ENCODE measurements around the gene CNPY2. TPM values are rescaled to one million over a fixed set of nuclear protein-coding genes. Genes with fewer than 3 reads are reported as not detected.

CNPY2 gene
- total RNA-seq, result 76.5 TPM

GRCh38 chr12:56315622-56316473, at the start of gene CNPY2:
Gene CNPY2, minus strand, starts transcription at chr12:56315988. Its CDS starts 771 bp downstream, at chr12:56315217.

DNA sequence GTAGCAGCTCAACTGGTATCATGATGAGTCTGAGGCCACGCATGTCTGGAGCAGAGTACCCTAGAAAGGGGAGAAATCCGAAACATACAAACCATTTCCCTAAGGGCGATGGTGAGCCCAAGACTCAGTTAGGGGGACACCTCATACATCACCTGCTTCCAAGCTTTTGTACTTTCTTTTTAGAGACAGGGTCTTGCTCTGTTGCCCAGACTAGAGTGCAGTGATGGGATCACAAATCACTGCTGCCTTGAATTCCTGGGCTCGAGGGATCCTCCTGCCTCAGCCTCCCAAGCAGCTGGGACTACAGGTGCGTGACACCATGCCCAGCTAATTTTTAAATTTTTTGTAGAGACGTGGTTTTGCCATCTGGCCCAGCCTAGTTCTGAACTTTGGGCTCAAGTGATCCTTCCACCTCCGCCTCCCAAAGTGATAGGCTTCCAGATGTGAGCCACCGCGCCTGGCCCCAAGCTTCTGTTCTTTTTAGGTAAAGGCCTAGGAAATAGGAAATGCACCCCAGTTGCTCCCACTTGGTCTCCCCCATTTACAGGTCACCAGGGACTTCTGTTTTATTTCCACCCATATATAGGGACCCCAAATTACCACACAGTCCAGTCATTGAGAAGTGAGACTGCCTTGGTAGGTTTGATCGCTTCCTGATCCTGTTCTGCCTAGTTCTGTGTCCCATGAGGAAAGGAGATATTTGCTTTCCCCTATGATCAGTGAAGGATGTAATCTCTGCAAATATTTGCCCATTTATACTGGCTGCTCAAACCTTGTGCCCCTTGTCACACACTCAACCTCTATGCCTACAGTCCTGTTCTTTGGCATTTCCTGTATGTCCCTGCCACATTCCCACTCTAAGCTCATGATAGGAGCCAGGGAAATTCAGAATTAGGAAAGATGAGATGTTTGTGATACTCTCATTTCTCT, 46.6 kb upstream of the CNPY2 start, which contains the start of gene APOF:
Gene APOF, minus strand, starts transcription at position 728 of the 930 bp plus-strand sequence. Its CDS starts 112 bp downstream, at position 616.

GRCh38 chr12:56359851-56360767, 44.3 kb upstream of the CNPY2 start, which contains the start of gene STAT2:
Gene STAT2, minus strand, starts transcription at chr12:56360107. Its CDS starts 3,536 bp downstream, at chr12:56356571.

GRCh38 chr12:56338308-56339157, 22.7 kb upstream of the CNPY2 start, which contains the start of gene IL23A:
Gene IL23A, plus strand, starts transcription at chr12:56338884. Its CDS starts 161 bp downstream, at chr12:56339045.

GRCh38 chr12:56333679-56334489, 18.1 kb upstream of the CNPY2 start, which contains the start of gene PAN2:
Gene PAN2, minus strand, starts transcription at chr12:56334000. Its CDS starts 906 bp downstream, at chr12:56333094.

GRCh38 chr12:56299853-56300643, 15.7 kb downstream of the CNPY2 start, which contains the start of gene CS:
Gene CS, minus strand, starts transcription at chr12:56300330. Its CDS starts 129 bp downstream, at chr12:56300201.

GRCh38 chr12:56266693-56267442, 48.9 kb downstream of the CNPY2 start, which contains the start of gene COQ10A:
Gene COQ10A, plus strand, starts transcription at chr12:56266942. Its CDS starts 177 bp downstream, at chr12:56267119.

Other genes starting within 250 kb of the CNPY2 start
- gene ERBB3, start 235.8 kb downstream of the CNPY2 start, total RNA-seq, result 28.4 TPM
- gene PA2G4, start 211.4 kb downstream of the CNPY2 start, total RNA-seq, result 85.4 TPM
- gene RPL41, start 199.4 kb downstream of the CNPY2 start, total RNA-seq, result 774 TPM
- gene ZC3H10, start 197.7 kb downstream of the CNPY2 start, total RNA-seq, result 9.2 TPM
- 59.4 TPM for gene ESYT1, start 187.7 kb downstream of the CNPY2 start, total RNA-seq
- gene MYL6B, start 163.4 kb downstream of the CNPY2 start, total RNA-seq, result 153 TPM
- 753 TPM for gene MYL6, start 157.6 kb downstream of the CNPY2 start, total RNA-seq
- gene SMARCC2, start 126.5 kb downstream of the CNPY2 start, total RNA-seq, result 116 TPM
- 79.0 TPM for gene RNF41, start 94.1 kb downstream of the CNPY2 start, total RNA-seq
- 25.8 TPM for gene NABP2, start 91.6 kb downstream of the CNPY2 start, total RNA-seq
- gene SLC39A5, start 85.9 kb downstream of the CNPY2 start, total RNA-seq, result 2.4 TPM
- 22.9 TPM for gene ANKRD52, start 57.6 kb downstream of the CNPY2 start, total RNA-seq
- gene COQ10A, start 49.0 kb downstream of the CNPY2 start, total RNA-seq, result 17.2 TPM
- gene CS, start 15.7 kb downstream of the CNPY2 start, total RNA-seq, result 109 TPM
- 64.0 TPM for gene PAN2, start 18.0 kb upstream of the CNPY2 start, total RNA-seq
- 0.71 TPM for gene IL23A, start 22.9 kb upstream of the CNPY2 start, total RNA-seq
- 152 TPM for gene STAT2, start 44.1 kb upstream of the CNPY2 start, total RNA-seq
- gene APOF, start 46.9 kb upstream of the CNPY2 start, total RNA-seq, result not detected
- 24.6 TPM for gene TIMELESS, start 133.4 kb upstream of the CNPY2 start, total RNA-seq
- gene MIP, start 138.7 kb upstream of the CNPY2 start, total RNA-seq, result 303 TPM
- 2.8 TPM for gene SPRYD4, start 152.6 kb upstream of the CNPY2 start, total RNA-seq
- gene GLS2, start 172.2 kb upstream of the CNPY2 start, total RNA-seq, result 4.1 TPM
- gene RBMS2, start 205.8 kb upstream of the CNPY2 start, total RNA-seq, result 17.9 TPM

Measured in camera-type eye (tissue), 1 donor.